Measurements from ENCODE around the gene ZSWIM8.

Gene ZSWIM8

DNA sequence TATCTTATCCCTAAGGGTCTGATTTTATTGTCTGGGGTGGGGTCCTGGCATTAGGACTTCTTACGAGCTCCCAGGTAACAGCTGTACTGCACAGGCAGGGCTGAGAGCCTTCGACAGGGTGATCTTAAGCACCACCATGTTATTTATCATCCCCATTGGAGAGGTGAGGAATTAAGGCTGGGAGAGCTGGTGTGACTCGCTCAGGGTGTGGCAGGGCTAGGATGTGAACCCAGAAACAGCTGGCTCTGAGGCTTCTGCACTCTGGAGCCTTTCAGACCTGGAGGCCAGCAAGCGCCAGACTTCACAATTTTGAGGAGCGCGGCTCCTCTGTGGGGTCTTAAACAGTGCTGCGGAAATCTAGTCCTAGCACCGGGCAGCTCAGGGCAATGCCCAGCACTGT, 53.4 kb downstream of the ZSWIM8 start:
- TF ChIP-seq, protein P1, sequence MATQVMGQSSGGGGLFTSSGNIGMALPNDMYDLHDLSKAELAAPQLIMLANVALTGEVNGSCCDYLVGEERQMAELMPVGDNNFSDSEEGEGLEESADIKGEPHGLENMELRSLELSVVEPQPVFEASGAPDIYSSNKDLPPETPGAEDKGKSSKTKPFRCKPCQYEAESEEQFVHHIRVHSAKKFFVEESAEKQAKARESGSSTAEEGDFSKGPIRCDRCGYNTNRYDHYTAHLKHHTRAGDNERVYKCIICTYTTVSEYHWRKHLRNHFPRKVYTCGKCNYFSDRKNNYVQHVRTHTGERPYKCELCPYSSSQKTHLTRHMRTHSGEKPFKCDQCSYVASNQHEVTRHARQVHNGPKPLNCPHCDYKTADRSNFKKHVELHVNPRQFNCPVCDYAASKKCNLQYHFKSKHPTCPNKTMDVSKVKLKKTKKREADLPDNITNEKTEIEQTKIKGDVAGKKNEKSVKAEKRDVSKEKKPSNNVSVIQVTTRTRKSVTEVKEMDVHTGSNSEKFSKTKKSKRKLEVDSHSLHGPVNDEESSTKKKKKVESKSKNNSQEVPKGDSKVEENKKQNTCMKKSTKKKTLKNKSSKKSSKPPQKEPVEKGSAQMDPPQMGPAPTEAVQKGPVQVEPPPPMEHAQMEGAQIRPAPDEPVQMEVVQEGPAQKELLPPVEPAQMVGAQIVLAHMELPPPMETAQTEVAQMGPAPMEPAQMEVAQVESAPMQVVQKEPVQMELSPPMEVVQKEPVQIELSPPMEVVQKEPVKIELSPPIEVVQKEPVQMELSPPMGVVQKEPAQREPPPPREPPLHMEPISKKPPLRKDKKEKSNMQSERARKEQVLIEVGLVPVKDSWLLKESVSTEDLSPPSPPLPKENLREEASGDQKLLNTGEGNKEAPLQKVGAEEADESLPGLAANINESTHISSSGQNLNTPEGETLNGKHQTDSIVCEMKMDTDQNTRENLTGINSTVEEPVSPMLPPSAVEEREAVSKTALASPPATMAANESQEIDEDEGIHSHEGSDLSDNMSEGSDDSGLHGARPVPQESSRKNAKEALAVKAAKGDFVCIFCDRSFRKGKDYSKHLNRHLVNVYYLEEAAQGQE (IDR thresholded peaks at IDR 0.05; ENCODE audit: insufficient read depth in 1 of 2, low read depth in 2 of 2, low read length in 2 of 2) = no peak
- no peak for TF ChIP-seq SIN3A (IDR thresholded peaks at IDR 0.05; ENCODE audit: borderline replicate concordance, insufficient read depth, low read length)
- no peak for TF ChIP-seq TAF1 (IDR thresholded peaks at IDR 0.05; ENCODE audit: borderline replicate concordance, insufficient read depth, low read length)
- TF ChIP-seq FOXP2 (optimal IDR thresholded peaks at IDR 0.05; ENCODE audit: borderline replicate concordance, extremely low read depth, extremely low read length, insufficient read depth) = no peak
- no peak for TF ChIP-seq POLR2AphosphoS5 (IDR thresholded peaks at IDR 0.05; ENCODE audit: low read depth, low read length)

DNA sequence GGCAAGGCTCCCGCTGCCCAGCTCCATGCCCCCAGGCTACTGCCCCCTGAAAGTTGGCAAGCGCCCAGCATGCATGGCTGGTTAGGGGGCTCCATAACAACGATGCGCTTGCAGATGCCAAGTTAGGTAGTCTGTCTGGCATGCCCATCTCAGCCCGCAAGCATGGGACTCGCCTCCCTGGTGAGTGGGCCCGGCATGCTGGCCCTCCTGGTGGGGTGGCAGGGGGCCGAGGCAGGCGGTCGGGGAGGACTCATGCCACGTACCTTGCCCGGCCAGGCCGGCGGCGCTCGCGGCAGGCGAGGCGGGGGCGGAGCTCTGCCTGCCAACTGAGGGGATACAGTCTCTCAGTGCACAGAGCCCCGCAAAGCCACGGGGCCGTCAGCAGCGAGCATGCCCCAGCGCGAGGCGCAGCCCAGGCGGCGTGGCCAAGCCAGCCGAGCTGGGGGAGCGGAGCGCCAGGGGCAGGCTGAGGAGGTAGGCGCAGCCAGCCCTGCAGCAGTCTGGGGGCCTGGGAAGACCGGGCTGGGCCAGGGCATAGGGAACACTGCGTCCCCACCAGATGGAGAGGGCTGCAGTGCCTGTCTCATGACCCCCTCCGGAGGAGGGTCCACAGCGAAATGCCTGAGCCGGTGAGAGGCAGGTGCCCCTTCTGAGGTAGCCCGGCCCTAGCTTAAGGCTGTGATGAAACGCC, 54.0 kb downstream of the ZSWIM8 start:
- TF ChIP-seq TAF1 (IDR thresholded peaks at IDR 0.05; ENCODE audit: borderline replicate concordance, insufficient read depth, low read length) = no peak

DNA sequence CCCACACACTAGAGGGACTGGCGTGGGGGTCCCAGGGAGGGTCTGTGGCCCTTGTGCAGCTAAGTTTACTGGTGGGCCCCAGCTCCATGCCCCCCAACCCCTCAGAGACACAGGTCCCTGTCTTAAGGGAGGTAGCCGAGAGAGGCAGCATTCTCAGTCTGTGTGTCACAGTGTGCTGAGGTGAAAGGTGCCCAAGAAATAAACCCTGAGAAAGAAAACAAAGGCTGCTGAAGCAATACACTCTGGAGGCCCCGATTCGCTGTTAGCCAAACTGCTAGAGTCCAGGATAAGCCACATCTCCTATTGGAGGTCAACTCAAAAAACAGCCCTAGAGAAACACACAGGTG, 54.6 kb downstream of the ZSWIM8 start:
- TF ChIP-seq SIN3A (IDR thresholded peaks at IDR 0.05; ENCODE audit: borderline replicate concordance, insufficient read depth, low read length) (no peak), POLR2AphosphoS5 (IDR thresholded peaks at IDR 0.05; ENCODE audit: low read depth, low read length) (no peak)
- TF ChIP-seq, protein P1 (IDR thresholded peaks at IDR 0.05; ENCODE audit: insufficient read depth in 1 of 2, low read depth in 2 of 2, low read length in 2 of 2) = no peak

DNA sequence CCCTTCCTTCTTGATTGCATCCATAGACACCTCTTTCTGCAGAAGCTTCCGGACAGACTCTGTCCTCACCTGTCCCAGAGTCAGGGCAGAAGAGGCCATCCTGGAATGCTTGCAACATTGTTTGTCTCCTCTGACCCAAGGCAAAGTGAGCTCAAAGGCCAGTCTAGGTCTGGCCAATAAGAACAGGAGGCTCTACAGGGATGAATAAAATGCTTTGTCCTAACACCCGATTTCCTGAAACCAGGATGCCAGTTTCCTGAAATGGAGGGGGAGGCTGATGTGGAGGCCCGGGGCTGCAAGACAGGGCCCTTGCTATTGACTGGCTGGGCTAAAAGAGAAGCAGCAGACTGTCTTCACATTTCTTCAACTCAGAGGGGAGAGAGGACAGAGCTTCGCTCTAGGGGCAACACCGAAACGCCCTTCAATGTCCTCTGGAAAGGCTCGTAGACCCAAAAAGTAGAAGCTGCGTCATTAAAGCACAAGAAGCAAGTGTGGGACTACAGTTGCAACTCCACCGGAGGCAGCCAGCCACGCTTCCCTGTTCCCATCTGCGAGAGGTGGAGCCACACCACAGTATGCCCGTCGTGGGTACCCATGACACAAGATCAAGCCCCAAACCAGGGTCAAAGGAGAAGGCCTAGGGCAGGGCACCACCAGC, 55.1 kb downstream of the ZSWIM8 start:
- no peak for TF ChIP-seq FOXP2 (optimal IDR thresholded peaks at IDR 0.05; ENCODE audit: borderline replicate concordance, extremely low read depth, extremely low read length, insufficient read depth)
- TF ChIP-seq SIN3A (IDR thresholded peaks at IDR 0.05; ENCODE audit: borderline replicate concordance, insufficient read depth, low read length) = no peak
- TF ChIP-seq TAF1 (IDR thresholded peaks at IDR 0.05; ENCODE audit: borderline replicate concordance, insufficient read depth, low read length) = no peak
- no peak for TF ChIP-seq POLR2AphosphoS5 (IDR thresholded peaks at IDR 0.05; ENCODE audit: low read depth, low read length)
- TF ChIP-seq, protein P1 (IDR thresholded peaks at IDR 0.05; ENCODE audit: insufficient read depth in 1 of 2, low read depth in 2 of 2, low read length in 2 of 2) = no peak

DNA sequence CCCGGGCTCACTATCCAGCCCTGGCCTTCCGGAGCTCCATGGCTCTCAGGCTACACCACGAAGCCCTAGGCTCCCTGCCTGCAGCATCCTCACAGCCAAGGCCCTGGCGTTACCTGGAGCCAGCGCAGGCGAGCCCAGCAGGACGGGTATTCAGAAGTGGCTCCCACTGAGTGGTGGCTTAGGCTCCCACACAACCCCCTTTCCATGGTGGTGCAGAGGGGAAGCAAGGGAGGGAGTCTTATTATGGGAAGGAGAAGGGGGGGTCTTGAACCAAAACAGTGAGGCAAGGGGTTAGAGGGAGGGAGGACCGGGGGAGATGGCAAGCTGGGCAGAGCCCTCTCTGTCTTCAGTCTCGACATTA, 55.6 kb downstream of the ZSWIM8 start:
- TF ChIP-seq POLR2AphosphoS5 (IDR thresholded peaks at IDR 0.05; ENCODE audit: low read depth, low read length) = no peak
- TF ChIP-seq SIN3A (IDR thresholded peaks at IDR 0.05; ENCODE audit: borderline replicate concordance, insufficient read depth, low read length) = no peak
- no peak for TF ChIP-seq FOXP2 (optimal IDR thresholded peaks at IDR 0.05; ENCODE audit: borderline replicate concordance, extremely low read depth, extremely low read length, insufficient read depth)
- TF ChIP-seq, protein P1 (IDR thresholded peaks at IDR 0.05; ENCODE audit: insufficient read depth in 1 of 2, low read depth in 2 of 2, low read length in 2 of 2) = no peak
- TF ChIP-seq TAF1 (IDR thresholded peaks at IDR 0.05; ENCODE audit: borderline replicate concordance, insufficient read depth, low read length) = no peak

Measured in PFSK-1 (cell line).